Measurements from ENCODE around the gene GSTK1. TPM values are rescaled to one million over a fixed set of nuclear protein-coding genes. Genes with fewer than 3 reads are reported as not detected.
A peak's percentile ranks its signal among the peaks of the same experiment; 100 is the strongest.

GSTK1 gene
- total RNA-seq, 1 experiment from 2014 or later: 239 TPM

GRCh38 chr7:143265017-143265693 is 1.9 kb downstream of the GSTK1 start:
- BruUV-seq (replicated peaks): no TSS peak
- H3K4me2 ChIP-seq: peak overlapping the region; percentile 93
- peaks cover 30% of the 10 kb centered on the region for H3F3A ChIP-seq (ENCODE audit: insufficient read depth, low read depth)
- no peaks in the 10 kb centered on the region for H4K20me1 ChIP-seq (ENCODE audit: insufficient read depth)
- TF ChIP-seq CTCF (conservative IDR thresholded peaks at IDR 0.05) (no peak), EZH2 (IDR thresholded peaks at IDR 0.05; ENCODE audit: low read depth) (no peak)
- ChIA-PET POLR2A (ENCODE audit: unreplicated experiment) (interaction anchor here (0.7 kb wide), 1 partner anchor 300 kb away, joined by 36 read pairs; no protein-coding TSS in a partner anchor), CTCF (interaction anchor here (0.6 to 0.7 kb wide), 3 partner anchors 30 to 116 kb away, joined by 3 to 13 read pairs (median 7); no protein-coding TSS in a partner anchor)
- peaks cover 35% of the 10 kb centered on the region for H3K36me3 ChIP-seq (ENCODE audit: low read depth)
- intact Hi-C loops (cut with micrococcal nuclease; ENCODE audit: unreplicated experiment): no loop called here
- no peaks in the 10 kb centered on the region for H3K9me3 ChIP-seq (ENCODE audit: insufficient read depth, low read depth)
- H2AFZ ChIP-seq: no peak overlapping the region
- peaks cover 32% of the 10 kb centered on the region for H3K4me1 ChIP-seq (replicated peaks; ENCODE audit: insufficient read depth)
- peaks cover 34% of the 10 kb centered on the region for H3K79me2 ChIP-seq (ENCODE audit: low read depth)
- no peak overlapping the region for H3K27ac ChIP-seq
- peak overlapping the region; percentile 90; the same call in 1 of the 2 replicates for H3K4me3 ChIP-seq
- H3K27me3 ChIP-seq (ENCODE audit: insufficient read depth, low read depth): no peaks in the 10 kb centered on the region
- no peak for DNase-seq
- no peaks in the 10 kb centered on the region for H3K9me2 ChIP-seq (ENCODE audit: insufficient read depth)

- intact Hi-C loops (cut with micrococcal nuclease; ENCODE audit: unreplicated experiment): no loop called here
- Histone ChIP-seq H3K9me3 (ENCODE audit: insufficient read depth, low read depth) (no peaks in the 10 kb centered on the region), H3K4me3 (no peak overlapping the region), H3K4me1 (replicated peaks; ENCODE audit: insufficient read depth) (peaks cover 14% of the 10 kb centered on the region), H3K27me3 (ENCODE audit: insufficient read depth, low read depth) (no peaks in the 10 kb centered on the region), H3K79me2 (ENCODE audit: low read depth) (peaks cover 21% of the 10 kb centered on the region), H3F3A (ENCODE audit: insufficient read depth, low read depth) (peaks cover 32% of the 10 kb centered on the region), H3K9me2 (ENCODE audit: insufficient read depth) (no peaks in the 10 kb centered on the region), H3K4me2 (no peak overlapping the region), H2AFZ (no peak overlapping the region), H3K36me3 (ENCODE audit: low read depth) (peaks cover 35% of the 10 kb centered on the region), H3K27ac (no peak overlapping the region), H4K20me1 (ENCODE audit: insufficient read depth) (no peaks in the 10 kb centered on the region)
- no TSS peak for BruUV-seq (replicated peaks)
- CTCF ChIA-PET: interaction anchor here (0.5 kb wide), 1 partner anchor 22 kb away, joined by 4 read pairs; no protein-coding TSS in a partner anchor
- TF ChIP-seq EZH2 (IDR thresholded peaks at IDR 0.05; ENCODE audit: low read depth): no peak
- no peak for TF ChIP-seq CTCF (conservative IDR thresholded peaks at IDR 0.05)
- no peak for DNase-seq
- POLR2A ChIA-PET (ENCODE audit: unreplicated experiment): interaction anchor here (0.6 kb wide), 2 partner anchors 10 to 16 kb away, joined by 3 read pairs; no protein-coding TSS in a partner anchor
Measured at GRCh38 chr7:143269251-143269650, 6.0 kb downstream of the GSTK1 start.

GRCh38 chr7:143271240-143271639 is 8.0 kb downstream of the GSTK1 start:
- Histone ChIP-seq H4K20me1 (ENCODE audit: insufficient read depth) (no peaks in the 10 kb centered on the region), H3K36me3 (ENCODE audit: low read depth) (peaks cover 24% of the 10 kb centered on the region), H3F3A (ENCODE audit: insufficient read depth, low read depth) (peaks cover 22% of the 10 kb centered on the region), H3K4me2 (no peak overlapping the region), H3K9me2 (ENCODE audit: insufficient read depth) (no peaks in the 10 kb centered on the region), H3K27ac (no peak overlapping the region), H2AFZ (no peak overlapping the region), H3K27me3 (ENCODE audit: insufficient read depth, low read depth) (no peaks in the 10 kb centered on the region), H3K4me3 (no peak overlapping the region), H3K79me2 (ENCODE audit: low read depth) (peaks cover 1% of the 10 kb centered on the region), H3K9me3 (ENCODE audit: insufficient read depth, low read depth) (no peaks in the 10 kb centered on the region), H3K4me1 (replicated peaks; ENCODE audit: insufficient read depth) (no peaks in the 10 kb centered on the region)
- BruUV-seq (replicated peaks): no TSS peak
- DNase-seq: no peak
- intact Hi-C loops (cut with micrococcal nuclease; ENCODE audit: unreplicated experiment): no loop called here
- CTCF ChIA-PET: interaction anchor here (0.6 kb wide), 1 partner anchor 31 kb away, joined by 4 read pairs; no protein-coding TSS in a partner anchor
- POLR2A ChIA-PET (ENCODE audit: unreplicated experiment): interaction anchor here (0.6 to 0.7 kb wide), 3 partner anchors 12 to 25 kb away, joined by 5 to 11 read pairs (median 11); no protein-coding TSS in a partner anchor
- TF ChIP-seq EZH2 (IDR thresholded peaks at IDR 0.05; ENCODE audit: low read depth) (no peak), CTCF (conservative IDR thresholded peaks at IDR 0.05) (no peak)

Data from PC-9 (cell line).